NCI-H2081 treated with DMSO at 0.1 percent for 48 hours (cell line): ENCODE data around the gene ARSJ.

ENCODE experiments used
- DNase-seq: peaks from one replicate; lab custom pipeline; 2025; lab: John Stamatoyannopoulos, UW

ARSJ gene

GRCh38 chr4:113899271-113900070 lies 80.0 kb downstream of the ARSJ start:
- DNase-seq = no peak

DNA sequence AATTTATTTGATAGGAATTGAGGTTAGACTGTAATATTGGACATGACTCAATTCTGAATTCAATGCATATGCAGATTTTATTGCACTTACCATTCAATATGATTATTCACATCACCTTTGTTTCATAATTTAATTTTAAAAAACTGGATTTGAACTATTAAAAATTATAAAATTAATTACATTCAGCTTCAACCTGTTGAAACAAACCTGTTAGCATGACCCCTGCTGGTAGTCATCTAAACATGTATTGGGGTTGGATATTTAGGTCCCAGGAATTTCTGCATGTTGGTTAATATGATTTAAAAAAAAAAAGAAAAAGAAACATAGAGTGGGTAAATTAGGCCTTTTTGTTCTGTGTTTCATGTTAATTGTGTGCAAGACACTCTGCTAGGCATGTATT lies 85.9 kb downstream of the ARSJ start:
- DNase-seq = no peak

GRCh38 chr4:113888006-113888405 lies 91.4 kb downstream of the ARSJ start:
- DNase-seq = no peak

DNA sequence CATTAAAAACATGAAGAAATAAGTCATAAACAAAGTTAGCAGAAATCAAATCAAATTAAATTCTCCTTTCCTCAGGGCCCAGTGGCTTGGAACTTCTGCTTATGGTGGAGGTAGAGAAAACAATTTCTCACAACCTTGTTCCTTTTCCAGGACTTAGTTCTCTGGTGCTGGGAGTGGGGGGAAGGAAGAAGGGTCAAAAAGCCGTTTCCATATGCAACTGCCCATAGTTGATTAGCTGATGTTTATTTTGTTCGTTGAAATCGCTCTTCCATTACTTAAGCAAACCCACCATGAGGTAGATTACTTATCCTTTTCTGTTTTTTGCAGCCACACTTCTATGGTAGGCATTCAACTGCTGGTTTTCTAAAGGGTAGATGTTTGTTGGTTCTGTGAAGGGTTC lies 94.2 kb downstream of the ARSJ start:
- no peak for DNase-seq

- DNase-seq = no peak
These were observed 94.8 kb downstream of the ARSJ start for GRCh38 chr4:113884655-113885054.

DNA sequence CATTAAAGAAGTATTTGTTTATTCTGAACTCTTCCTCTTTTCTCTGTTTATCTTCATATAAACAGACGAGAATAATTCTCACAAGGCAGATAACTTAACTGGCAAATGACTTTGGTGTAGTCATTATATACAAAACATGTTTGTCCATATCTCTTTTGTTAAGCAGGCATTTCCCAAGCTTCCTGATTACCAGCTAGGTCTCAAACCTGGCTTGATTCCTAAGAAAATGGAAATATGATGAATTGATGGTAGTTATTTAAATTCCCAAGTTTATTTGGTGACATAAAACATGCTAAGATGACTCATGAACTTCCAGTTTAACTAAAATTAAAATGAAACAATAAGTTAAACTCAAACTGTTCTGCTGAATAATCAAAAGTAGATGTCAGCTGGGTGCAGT lies 96.8 kb downstream of the ARSJ start:
- DNase-seq = no peak

GRCh38 chr4:113881256-113881655 lies 98.2 kb downstream of the ARSJ start:
- no peak for DNase-seq

GRCh38 chr4:113880240-113881028 lies 99.0 kb downstream of the ARSJ start:
- no peak for DNase-seq

DNA sequence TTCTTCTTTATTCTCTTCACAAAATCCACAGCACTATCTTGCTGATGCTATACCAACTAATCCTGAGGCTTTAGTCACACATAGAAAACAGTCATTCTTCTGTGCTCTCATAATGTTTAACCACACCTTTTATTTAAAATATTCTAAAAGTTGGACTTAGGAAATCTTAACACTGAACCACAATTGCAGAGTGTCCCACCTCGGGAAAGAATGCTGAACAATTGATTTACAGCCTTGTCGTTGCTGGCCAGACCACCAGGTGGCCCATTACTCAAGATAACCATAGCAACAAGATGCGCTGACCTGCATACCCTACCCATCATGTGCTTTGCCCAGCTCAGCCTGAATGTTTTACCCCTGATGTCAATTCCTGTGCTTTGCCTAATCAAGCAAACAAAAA lies 100.8 kb downstream of the ARSJ start:
- DNase-seq = no peak

- DNase-seq = no peak
These were observed 105.0 kb downstream of the ARSJ start for GRCh38 chr4:113874480-113874879.

GRCh38 chr4:113873508-113873907 lies 105.9 kb downstream of the ARSJ start:
- DNase-seq = no peak

DNA sequence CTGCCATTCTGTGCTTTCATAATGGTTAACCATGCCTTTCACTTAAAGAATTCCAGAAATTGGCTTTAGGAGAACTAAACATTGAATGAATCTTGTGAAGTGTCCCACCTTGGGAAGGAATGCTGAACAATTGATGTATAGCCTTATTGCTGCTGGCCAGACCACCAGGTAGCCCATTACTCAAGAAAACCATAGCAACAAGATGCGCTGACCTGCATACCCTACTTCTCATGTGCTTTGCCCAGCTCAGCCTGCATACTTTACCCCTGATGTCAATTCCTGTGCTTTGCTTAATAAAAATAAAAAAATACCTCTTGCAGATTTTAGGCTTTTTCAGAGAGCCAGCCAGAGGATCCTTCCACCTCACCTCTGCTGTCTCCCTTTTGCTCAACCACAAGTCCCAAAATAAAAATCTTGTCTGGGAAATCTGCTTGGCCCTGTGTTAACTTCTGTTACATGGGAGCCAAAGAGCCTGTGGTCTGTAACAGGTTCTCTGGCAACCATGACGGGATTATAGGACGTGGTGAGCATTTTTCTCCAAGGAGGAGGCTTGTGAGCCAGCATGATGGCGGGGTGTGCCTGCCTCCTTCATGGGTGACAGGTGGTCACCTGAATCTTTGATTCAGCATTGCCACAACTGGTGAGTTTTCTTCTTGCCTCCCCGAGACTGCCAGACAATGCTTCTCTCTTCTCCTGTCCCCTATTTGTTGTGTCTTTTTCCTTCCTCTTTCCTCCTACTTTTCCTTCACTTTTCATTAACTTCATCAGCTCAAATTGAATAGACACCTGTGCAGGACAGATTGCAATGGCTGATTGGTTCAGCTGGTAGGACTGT lies 106.8 kb downstream of the ARSJ start:
- no peak for DNase-seq

- no peak for DNase-seq
These were observed 108.4 kb downstream of the ARSJ start for GRCh38 chr4:113871080-113871479.

- no peak for DNase-seq
These were observed 109.6 kb downstream of the ARSJ start for GRCh38 chr4:113869743-113870375.

GRCh38 chr4:113866611-113867010 lies 112.8 kb downstream of the ARSJ start:
- no peak for DNase-seq

DNA sequence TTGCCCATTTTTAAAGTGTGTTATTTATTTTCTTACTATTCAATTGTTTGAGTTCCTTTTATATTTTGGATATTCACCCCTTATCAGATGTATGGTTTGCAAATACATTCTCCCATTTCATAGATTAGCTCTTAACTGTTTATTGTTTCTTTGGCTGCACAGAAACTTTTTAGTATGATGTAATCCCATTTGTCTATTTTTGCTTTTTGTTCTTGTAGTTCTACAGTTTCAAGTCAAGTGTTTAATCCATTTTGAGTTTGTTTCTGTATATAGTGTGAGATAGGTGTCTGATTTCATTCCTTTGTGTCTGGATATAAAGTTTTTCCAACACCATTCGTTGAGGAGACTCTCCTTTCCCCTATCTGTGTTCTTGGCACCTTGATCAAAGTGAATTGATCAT lies 120.5 kb downstream of the ARSJ start:
- DNase-seq = no peak

DNA sequence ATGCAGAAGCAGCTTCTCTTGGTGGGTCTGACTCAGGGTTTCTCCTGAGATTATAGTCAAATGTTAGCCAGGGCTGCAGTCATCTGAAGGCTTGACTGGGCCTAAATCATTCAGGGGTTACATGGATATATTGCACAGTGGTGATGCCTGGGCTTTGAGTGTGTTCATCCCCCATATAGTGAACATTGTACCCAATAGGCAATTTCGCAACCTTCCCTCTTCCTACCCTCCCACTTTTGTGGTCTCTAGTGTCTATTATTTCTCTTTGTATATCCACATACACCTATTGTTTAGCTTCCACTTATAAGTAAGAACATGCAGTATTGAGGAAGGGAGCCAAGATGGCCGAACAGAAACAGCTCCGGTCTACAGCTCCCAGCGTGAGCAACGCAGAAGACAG lies 127.6 kb downstream of the ARSJ start:
- DNase-seq = no peak
